ENCODE results near the gene SRF. TPM values are rescaled to one million over a fixed set of nuclear protein-coding genes. Genes with fewer than 3 reads are reported as not detected.

The SRF gene
- total RNA-seq, 1 donor from 2014 or later = 37.5 TPM

- no peak for DNase-seq (ENCODE audit: low read depth, low spot score)
- TF ChIP-seq CTCF (conservative IDR thresholded peaks at IDR 0.05) = no peak
- H3K4me3 Mint-ChIP-seq = no peak overlapping the region
- no peaks in the 10 kb centered on the region for H3K27me3 Mint-ChIP-seq (ENCODE audit: low read depth)
- peaks cover 6% of the 10 kb centered on the region for H3K36me3 Mint-ChIP-seq (ENCODE audit: low read depth)
- no peaks in the 10 kb centered on the region for H3K9me3 Mint-ChIP-seq
- H3K4me1 Mint-ChIP-seq = no peaks in the 10 kb centered on the region
- no peak overlapping the region for H3K27ac Mint-ChIP-seq (ENCODE audit: unreplicated experiment)
Measured at GRCh38 chr6:43205849-43206248, 34.8 kb downstream of the SRF start.

- Mint-ChIP-seq H3K36me3 (ENCODE audit: low read depth) (peaks cover 6% of the 10 kb centered on the region), H3K27me3 (ENCODE audit: low read depth) (no peaks in the 10 kb centered on the region), H3K4me1 (no peaks in the 10 kb centered on the region), H3K27ac (ENCODE audit: unreplicated experiment) (no peak overlapping the region), H3K9me3 (no peaks in the 10 kb centered on the region), H3K4me3 (no peak overlapping the region)
- no peak for TF ChIP-seq CTCF (conservative IDR thresholded peaks at IDR 0.05)
- no peak for DNase-seq (ENCODE audit: low read depth, low spot score)
Measured at GRCh38 chr6:43207286-43207685, 36.2 kb downstream of the SRF start.

GRCh38 chr6:43211955-43212354 lies 40.9 kb downstream of the SRF start:
- H3K27me3 Mint-ChIP-seq (ENCODE audit: low read depth) = no peaks in the 10 kb centered on the region
- no peak for TF ChIP-seq CTCF (conservative IDR thresholded peaks at IDR 0.05)
- no peak overlapping the region for H3K27ac Mint-ChIP-seq (ENCODE audit: unreplicated experiment)
- no peak for DNase-seq (ENCODE audit: low read depth, low spot score)
- no peaks in the 10 kb centered on the region for H3K4me1 Mint-ChIP-seq
- H3K4me3 Mint-ChIP-seq = no peak overlapping the region
- peaks cover 3% of the 10 kb centered on the region for H3K36me3 Mint-ChIP-seq (ENCODE audit: low read depth)
- H3K9me3 Mint-ChIP-seq = no peaks in the 10 kb centered on the region

GRCh38 chr6:43213431-43213830 lies 42.4 kb downstream of the SRF start:
- no peak overlapping the region for H3K4me3 Mint-ChIP-seq
- no peaks in the 10 kb centered on the region for H3K4me1 Mint-ChIP-seq
- no peaks in the 10 kb centered on the region for H3K27me3 Mint-ChIP-seq (ENCODE audit: low read depth)
- DNase-seq (ENCODE audit: low read depth, low spot score) = no peak
- no peak for TF ChIP-seq CTCF (conservative IDR thresholded peaks at IDR 0.05)
- no peaks in the 10 kb centered on the region for H3K9me3 Mint-ChIP-seq
- no peak overlapping the region for H3K27ac Mint-ChIP-seq (ENCODE audit: unreplicated experiment)
- no peaks in the 10 kb centered on the region for H3K36me3 Mint-ChIP-seq (ENCODE audit: low read depth)

- Mint-ChIP-seq H3K4me3 (no peak overlapping the region), H3K9me3 (no peaks in the 10 kb centered on the region)
Measured at GRCh38 chr6:43215066-43215465, 44.0 kb downstream of the SRF start.

More at GRCh38 chr6:43215066-43215465, 44.0 kb downstream of the SRF start:
- peaks cover 4% of the 10 kb centered on the region for H3K4me1 Mint-ChIP-seq
- no peak for TF ChIP-seq CTCF (conservative IDR thresholded peaks at IDR 0.05)
- no peak overlapping the region for H3K27ac Mint-ChIP-seq (ENCODE audit: unreplicated experiment)
- H3K27me3 Mint-ChIP-seq (ENCODE audit: low read depth) = no peaks in the 10 kb centered on the region
- no peak for DNase-seq (ENCODE audit: low read depth, low spot score)
- H3K36me3 Mint-ChIP-seq (ENCODE audit: low read depth) = no peaks in the 10 kb centered on the region

All from neural crest cell (in vitro differentiated cells).